HL-60 (cell line): ENCODE results near the gene TRPV2.

Experiments used
- CTCF ChIP-seq: IDR thresholded peaks from one replicate; pipeline ENCODE4 v1.5.1; 2011; ENCODE audit warnings: low read length, control low read depth, inconsistent platforms; ENCODE audit not compliant: insufficient read depth
- POLR2AphosphoS5 ChIP-seq: IDR thresholded peaks from 2 replicates; pipeline ENCODE4 v1.6.1; 2012; ENCODE audit warnings: low read depth
- SPI1 ChIP-seq: IDR thresholded peaks from 2 replicates; pipeline ENCODE4 v1.6.1; 2012; ENCODE audit warnings: low read depth, mild to moderate bottlenecking, borderline replicate concordance

GRCh38 chr17:16470265-16470664, 54.9 kb downstream of the TRPV2 start:
- no peak for TF ChIP-seq CTCF
- TF ChIP-seq SPI1, result no peak
- TF ChIP-seq POLR2AphosphoS5, result no peak
